ENCODE results near the gene C20orf202. TPM values are rescaled to one million over a fixed set of nuclear protein-coding genes. Genes with fewer than 3 reads are reported as not detected.
A peak's percentile ranks its signal among the peaks of the same experiment; 100 is the strongest.

Gene C20orf202
- total RNA-seq, 1 experiment from 2014 or later = not detected

- Histone ChIP-seq H4K20me1 (ENCODE audit: insufficient read depth) (no peaks in the 10 kb centered on the region), H3K36me3 (ENCODE audit: control insufficient read depth in 1 of 2, insufficient read depth in 2 of 2, low read length in 2 of 2) (no peaks in the 10 kb centered on the region), H3K9me3 (ENCODE audit: control insufficient read depth in 1 of 2, insufficient read depth in 1 of 2, low read depth in 1 of 2, low read length in 2 of 2) (no peaks in the 10 kb centered on the region), H3K4me1 (ENCODE audit: control insufficient read depth in 1 of 2, insufficient read depth in 2 of 2, low read length in 2 of 2) (peaks cover 14 to 32% of the 10 kb centered on the region in 2 experiments; a peak in 3 of 4 replicates), H3K4me2 (ENCODE audit: low read length) (peak overlapping the region; percentile 78), H3K27me3 (ENCODE audit: insufficient read depth, low read length) (peaks cover 7% of the 10 kb centered on the region; the same call in 1 of the 2 replicates), H3K9me2 (ENCODE audit: insufficient read depth) (no peaks in the 10 kb centered on the region), H3K79me2 (ENCODE audit: insufficient read depth, low read length) (no peaks in the 10 kb centered on the region), H2AFZ (ENCODE audit: low read depth, low read length, poor library complexity, severe bottlenecking) (peak overlapping the region; percentile 59), H3K27ac (ENCODE audit: low read depth, low read length) (no peak overlapping the region; the same call in 1 of the 2 replicates), H3K9ac (ENCODE audit: low read length) (no peak overlapping the region), H3K4me3 (replicated peaks in 1 of 2; ENCODE audit: low read depth in 1 of 2, low read length in 2 of 2) (peak overlapping the region; percentile 51 to 59)
- ChIA-PET POLR2A (no interaction called here), RAD21 (ENCODE audit: low non-redundant PET in 1 of 2, low total read pairs in 2 of 2, uncharacterized antibody in 2 of 2, unreplicated experiment in 2 of 2) (no interaction called here), CTCF (interaction anchor here (0.9 to 1.4 kb wide), 3 partner anchors 10 to 317 kb away, joined by 4 to 5 read pairs (median 4); no protein-coding TSS in a partner anchor)
- peak; percentile 33; the same call in 1 of the 2 replicates for TF ChIP-seq POLR2AphosphoS5 (IDR thresholded peaks at IDR 0.05; ENCODE audit: low read depth, low read length)
- peak; percentile 58 for TF ChIP-seq RAD21 (IDR thresholded peaks at IDR 0.05; ENCODE audit: low read depth)
- TF ChIP-seq TCF7L2 (IDR thresholded peaks at IDR 0.05; ENCODE audit: borderline replicate concordance, extremely low read depth, insufficient read depth, insufficient read length) = no peak
- peak; percentile 43 to 77 (median 69); a peak in 5 of 6 replicates for TF ChIP-seq CTCF (IDR thresholded peaks at IDR 0.05 in 2 of 3, conservative IDR thresholded peaks at IDR 0.05 in 1 of 3; ENCODE audit: borderline replicate concordance in 1 of 3, insufficient read depth in 1 of 3, low read depth in 2 of 3, low read length in 2 of 3)
- ATAC-seq (peak; percentile 81), DNase-seq (ENCODE audit: low read depth, low spot score) (peak; percentile 34)
- BruUV-seq (replicated peaks) = no TSS peak
- intact Hi-C loops (cut with micrococcal nuclease) = loop anchor here (10.0 kb wide), 1 partner anchor 371 kb away; no protein-coding TSS in a partner anchor
These were observed 17.4 kb upstream of the C20orf202 start for GRCh38 chr20:1185790-1186334.

Measured in HCT116 (cell line).